ENCODE data around the gene PDGFRB.

PDGFRB gene

GRCh38 chr5:150081541-150082283, 73.9 kb downstream of the PDGFRB start:
- no peak for DNase-seq (ENCODE audit: low spot score)

- DNase-seq (ENCODE audit: low spot score): no peak
Measured at GRCh38 chr5:150080696-150081435, 74.8 kb downstream of the PDGFRB start.

GRCh38 chr5:150079909-150080461, 75.7 kb downstream of the PDGFRB start:
- no peak for DNase-seq (ENCODE audit: low spot score)

GRCh38 chr5:150078802-150079689, 76.6 kb downstream of the PDGFRB start:
- no peak for DNase-seq (ENCODE audit: low spot score)

GRCh38 chr5:150077996-150078801, 77.4 kb downstream of the PDGFRB start:
- no peak for DNase-seq (ENCODE audit: low spot score)

- DNase-seq (ENCODE audit: low spot score): no peak
Measured at GRCh38 chr5:150077060-150077459, 78.6 kb downstream of the PDGFRB start.

- DNase-seq (ENCODE audit: low spot score): no peak
Measured at GRCh38 chr5:150075806-150076205, 79.8 kb downstream of the PDGFRB start.

- DNase-seq (ENCODE audit: low spot score): no peak
Measured at GRCh38 chr5:150075233-150075632, 80.4 kb downstream of the PDGFRB start.

GRCh38 chr5:150073677-150074076, 82.0 kb downstream of the PDGFRB start:
- no peak for DNase-seq (ENCODE audit: low spot score)

- DNase-seq (ENCODE audit: low spot score): no peak
Measured at GRCh38 chr5:150073086-150073625, 82.5 kb downstream of the PDGFRB start.

GRCh38 chr5:150070821-150071220, 84.8 kb downstream of the PDGFRB start:
- no peak for DNase-seq (ENCODE audit: low spot score)

- DNase-seq (ENCODE audit: low spot score): no peak
Measured at GRCh38 chr5:150069672-150070627, 85.7 kb downstream of the PDGFRB start.

GRCh38 chr5:150068961-150069645, 86.5 kb downstream of the PDGFRB start:
- no peak for DNase-seq (ENCODE audit: low spot score)

GRCh38 chr5:150068472-150068871, 87.2 kb downstream of the PDGFRB start:
- DNase-seq (ENCODE audit: low spot score): no peak

- no peak for DNase-seq (ENCODE audit: low spot score)
Measured at GRCh38 chr5:150068071-150068470, 87.6 kb downstream of the PDGFRB start.

GRCh38 chr5:150067405-150067960, 88.2 kb downstream of the PDGFRB start:
- DNase-seq (ENCODE audit: low spot score): no peak

GRCh38 chr5:150066901-150067396, 88.7 kb downstream of the PDGFRB start:
- DNase-seq (ENCODE audit: low spot score): peak; percentile 70

- DNase-seq (ENCODE audit: low spot score): no peak
Measured at GRCh38 chr5:150066436-150066835, 89.2 kb downstream of the PDGFRB start.

GRCh38 chr5:150065886-150066285, 89.8 kb downstream of the PDGFRB start:
- no peak for DNase-seq (ENCODE audit: low spot score)

All from activated CD4-positive, alpha-beta T cell treated with anti-CD3 and anti-CD28 coated beads, Interleukin-2, Interleukin-4, amounts not matched to agents 100 ng/mL and 50 ng/mL, durations not matched to agents 16 hours and 8 hours (primary cell).